A549 (cell line): Measurements from ENCODE around the gene ANKZF1.

ENCODE experiments used
- CTCF ChIP-seq: fragments of >200 bp; sonication (Bioruptor Twin); formaldehyde crosslinking; IDR thresholded peaks from 3 replicates; pipeline ENCODE4 v1.5.1; 2016
- JUN ChIP-seq, 2 experiments: fragments of >200 bp; sonication (Bioruptor Twin); formaldehyde crosslinking; IDR thresholded peaks; 2 replicates in 1 of 2; 3 replicates in 1 of 2; pipeline ENCODE4 v1.6.1; 2016 to 2017
- MAX ChIP-seq: IDR thresholded peaks from 2 replicates; pipeline ENCODE4 v1.6.1; 2012
- MYC ChIP-seq: IDR thresholded peaks from 2 replicates; pipeline ENCODE4 v1.6.1; 2012; ENCODE audit warnings: mild to moderate bottlenecking, inconsistent platforms, low read length, improper control_type of control experiment, borderline replicate concordance
- RCOR1 ChIP-seq: fragments of 150-350 bp; IDR thresholded peaks from 2 replicates; pipeline ENCODE4 v1.6.1; 2014; ENCODE audit warnings: antibody characterized with exemption, low read length, low read depth
- ZFP36 ChIP-seq: fragments of 450-650 bp; IDR thresholded peaks from 2 replicates; pipeline ENCODE4 v1.6.1; 2014; ENCODE audit warnings: borderline replicate concordance; ENCODE audit not compliant: partially characterized antibody
- TF ChIP-seq, protein P1 (sequence below): fragments of 450-650 bp; IDR thresholded peaks from 2 replicates; pipeline ENCODE4 v1.6.1; 2014; ENCODE audit warnings: antibody characterized with exemption

GRCh38 chr2:219261024-219261855, 31.6 kb downstream of the ANKZF1 start:
- no peak for TF ChIP-seq ZFP36
- TF ChIP-seq JUN (IDR thresholded peaks at IDR 0.05) = no peak
- no peak for TF ChIP-seq CTCF
- TF ChIP-seq RCOR1 = no peak
- TF ChIP-seq, protein P1, sequence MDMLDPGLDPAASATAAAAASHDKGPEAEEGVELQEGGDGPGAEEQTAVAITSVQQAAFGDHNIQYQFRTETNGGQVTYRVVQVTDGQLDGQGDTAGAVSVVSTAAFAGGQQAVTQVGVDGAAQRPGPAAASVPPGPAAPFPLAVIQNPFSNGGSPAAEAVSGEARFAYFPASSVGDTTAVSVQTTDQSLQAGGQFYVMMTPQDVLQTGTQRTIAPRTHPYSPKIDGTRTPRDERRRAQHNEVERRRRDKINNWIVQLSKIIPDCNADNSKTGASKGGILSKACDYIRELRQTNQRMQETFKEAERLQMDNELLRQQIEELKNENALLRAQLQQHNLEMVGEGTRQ = no peak
- TF ChIP-seq MAX = no peak
- no peak for TF ChIP-seq MYC
